CD4-positive, alpha-beta T cell treated with Interleukin-6 for 4 hours (primary cell): ENCODE results near the gene ARHGAP6.

ENCODE experiments used
- DNase-seq: peaks from one replicate; pipeline ENCODE4 v3.0.0-alpha.2; 2020; ENCODE audit warnings: mixed read lengths

Gene ARHGAP6, protein sequence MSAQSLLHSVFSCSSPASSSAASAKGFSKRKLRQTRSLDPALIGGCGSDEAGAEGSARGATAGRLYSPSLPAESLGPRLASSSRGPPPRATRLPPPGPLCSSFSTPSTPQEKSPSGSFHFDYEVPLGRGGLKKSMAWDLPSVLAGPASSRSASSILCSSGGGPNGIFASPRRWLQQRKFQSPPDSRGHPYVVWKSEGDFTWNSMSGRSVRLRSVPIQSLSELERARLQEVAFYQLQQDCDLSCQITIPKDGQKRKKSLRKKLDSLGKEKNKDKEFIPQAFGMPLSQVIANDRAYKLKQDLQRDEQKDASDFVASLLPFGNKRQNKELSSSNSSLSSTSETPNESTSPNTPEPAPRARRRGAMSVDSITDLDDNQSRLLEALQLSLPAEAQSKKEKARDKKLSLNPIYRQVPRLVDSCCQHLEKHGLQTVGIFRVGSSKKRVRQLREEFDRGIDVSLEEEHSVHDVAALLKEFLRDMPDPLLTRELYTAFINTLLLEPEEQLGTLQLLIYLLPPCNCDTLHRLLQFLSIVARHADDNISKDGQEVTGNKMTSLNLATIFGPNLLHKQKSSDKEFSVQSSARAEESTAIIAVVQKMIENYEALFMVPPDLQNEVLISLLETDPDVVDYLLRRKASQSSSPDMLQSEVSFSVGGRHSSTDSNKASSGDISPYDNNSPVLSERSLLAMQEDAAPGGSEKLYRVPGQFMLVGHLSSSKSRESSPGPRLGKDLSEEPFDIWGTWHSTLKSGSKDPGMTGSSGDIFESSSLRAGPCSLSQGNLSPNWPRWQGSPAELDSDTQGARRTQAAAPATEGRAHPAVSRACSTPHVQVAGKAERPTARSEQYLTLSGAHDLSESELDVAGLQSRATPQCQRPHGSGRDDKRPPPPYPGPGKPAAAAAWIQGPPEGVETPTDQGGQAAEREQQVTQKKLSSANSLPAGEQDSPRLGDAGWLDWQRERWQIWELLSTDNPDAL (N-terminal part only)

DNA sequence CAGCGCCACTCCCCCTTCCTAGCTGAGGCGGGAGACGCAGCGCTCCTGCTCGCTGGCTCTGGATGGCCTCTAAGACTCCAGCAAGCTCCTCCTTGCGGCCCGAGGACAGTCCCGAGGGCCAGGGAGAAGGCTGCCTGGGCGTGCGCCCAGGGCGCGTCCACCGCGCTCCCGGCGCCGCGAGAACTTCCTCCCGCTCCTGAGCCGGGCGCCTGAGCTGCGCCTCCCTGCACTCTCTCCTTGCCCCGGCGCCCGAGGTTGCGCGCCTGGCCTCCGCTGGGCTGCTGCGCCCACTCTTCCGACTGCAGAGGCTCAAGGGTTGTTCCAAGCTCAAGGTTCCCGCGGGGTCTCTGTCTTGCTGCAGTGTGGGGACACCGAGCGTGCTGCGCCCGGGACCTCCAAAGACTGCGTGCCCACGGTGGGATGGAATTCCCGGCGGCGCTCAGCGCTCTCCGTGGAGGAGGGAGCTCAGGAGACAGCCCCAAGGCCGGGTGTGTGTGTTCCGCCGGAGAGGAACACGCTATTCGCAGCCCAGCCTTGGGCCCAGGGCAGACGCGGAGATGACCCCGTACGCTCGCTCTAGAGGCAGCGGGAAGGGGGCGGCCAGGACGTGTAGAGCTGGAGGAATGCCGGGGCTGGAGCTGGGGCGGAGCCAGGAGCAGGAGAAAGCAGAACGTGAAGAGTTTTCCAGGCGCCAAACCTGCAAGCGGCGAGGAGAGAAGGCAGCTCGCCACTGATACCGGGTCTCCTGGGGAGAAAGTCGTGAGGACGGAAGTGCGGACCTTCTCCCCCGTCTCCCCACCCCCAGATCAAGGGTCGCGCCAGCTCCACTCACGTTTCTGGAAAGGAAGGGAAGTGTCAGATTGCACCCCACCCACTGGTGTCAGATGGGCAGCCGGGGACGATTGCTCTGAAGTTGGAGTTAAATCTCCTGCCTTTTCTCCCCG, at the start of gene ARHGAP6:
TSS of gene ARHGAP6 (minus strand) at position 753 of the 944 bp plus-strand sequence. CDS start 1,092 bp downstream, outside the sequence.
- DNase-seq, result no peak

DNA sequence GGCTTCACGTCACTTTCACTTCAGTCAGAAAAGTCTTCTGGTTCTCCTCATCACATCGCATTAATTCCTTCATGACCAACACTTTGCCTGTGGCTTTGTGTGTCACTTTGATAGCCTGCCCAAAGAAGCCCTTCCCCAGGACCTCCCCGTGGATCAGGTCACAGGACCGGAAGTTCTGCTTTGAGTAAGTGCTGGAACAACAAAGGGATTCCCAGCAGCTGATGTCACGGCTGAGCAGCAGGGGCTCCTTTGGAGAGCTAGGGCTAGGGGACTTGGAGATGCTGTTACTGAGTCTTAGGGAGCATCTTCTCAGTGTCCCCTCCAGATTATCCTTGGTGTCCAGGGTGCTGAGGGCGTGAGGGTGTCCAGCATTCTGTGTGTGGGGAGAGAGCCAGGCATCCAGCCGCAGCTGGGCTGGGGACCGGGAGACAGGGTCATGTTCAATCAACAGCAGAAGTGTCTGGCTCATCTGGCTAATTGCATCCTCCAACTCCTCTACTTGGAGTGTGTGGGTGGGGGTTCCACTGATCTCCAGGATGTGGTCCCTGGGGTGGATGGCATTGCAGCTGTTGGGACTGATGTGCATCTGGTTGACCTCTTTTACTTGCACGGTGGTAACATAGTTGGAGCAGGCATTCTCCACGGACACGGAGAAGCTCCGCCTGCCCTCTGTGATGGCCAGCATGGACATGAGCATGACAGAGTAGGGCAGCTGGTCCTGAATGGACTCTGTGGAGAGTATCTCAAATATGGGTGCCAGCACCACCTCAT, 39.2 kb upstream of the ARHGAP6 start:
- DNase-seq, result no peak

DNA sequence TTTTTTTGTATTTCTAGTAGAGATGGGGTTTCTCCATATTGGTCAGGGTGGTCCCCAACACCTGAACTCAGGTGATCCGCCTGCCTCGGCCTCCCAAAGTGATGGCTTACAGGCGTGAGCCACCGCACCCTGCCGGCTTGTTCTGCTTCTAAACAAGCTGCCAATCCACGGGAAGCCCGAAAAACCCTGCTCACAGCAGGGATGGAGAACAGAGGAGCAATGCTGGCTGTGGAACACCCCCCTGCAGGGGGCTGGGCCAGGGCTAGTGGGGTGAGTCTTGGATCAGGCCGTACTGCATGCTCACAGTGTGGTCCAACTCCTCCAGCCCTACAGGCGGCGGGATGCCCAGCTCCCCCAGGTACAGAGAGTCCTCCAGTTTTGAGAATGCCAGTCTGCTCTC, 38.1 kb upstream of the ARHGAP6 start:
- no peak for DNase-seq

DNA sequence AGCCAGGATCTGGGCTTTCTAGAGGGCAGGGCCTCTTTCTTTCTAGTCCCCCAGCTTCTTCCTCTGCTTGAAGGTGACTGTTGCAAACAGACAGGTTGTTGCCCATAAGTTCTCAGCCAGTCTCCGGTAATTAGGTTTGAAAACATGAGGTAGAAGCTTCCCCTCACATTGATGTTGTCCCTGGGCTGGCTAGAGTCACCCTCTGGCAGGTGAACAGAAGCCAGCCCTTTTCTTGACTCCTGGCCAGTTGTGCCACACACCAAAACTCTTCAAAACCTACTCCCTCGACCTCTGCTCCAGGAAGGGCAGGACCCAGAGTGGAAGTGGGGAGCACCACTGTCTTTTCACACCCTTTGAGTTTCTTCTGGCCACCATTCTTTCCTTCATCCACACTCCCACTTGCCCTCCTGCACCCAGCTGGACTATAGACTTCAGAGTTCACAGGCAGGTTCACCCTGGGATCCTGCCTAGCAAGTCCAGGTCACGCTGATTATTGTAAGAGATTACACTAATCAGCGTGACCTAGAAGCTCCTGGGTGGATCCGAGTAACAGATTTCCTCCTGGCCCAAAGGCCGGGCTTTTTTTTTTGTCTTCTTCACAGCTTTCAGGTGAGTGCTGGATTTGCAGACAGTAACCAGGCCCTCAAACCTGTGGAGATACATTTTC, 37.4 kb upstream of the ARHGAP6 start:
- no peak for DNase-seq

DNA sequence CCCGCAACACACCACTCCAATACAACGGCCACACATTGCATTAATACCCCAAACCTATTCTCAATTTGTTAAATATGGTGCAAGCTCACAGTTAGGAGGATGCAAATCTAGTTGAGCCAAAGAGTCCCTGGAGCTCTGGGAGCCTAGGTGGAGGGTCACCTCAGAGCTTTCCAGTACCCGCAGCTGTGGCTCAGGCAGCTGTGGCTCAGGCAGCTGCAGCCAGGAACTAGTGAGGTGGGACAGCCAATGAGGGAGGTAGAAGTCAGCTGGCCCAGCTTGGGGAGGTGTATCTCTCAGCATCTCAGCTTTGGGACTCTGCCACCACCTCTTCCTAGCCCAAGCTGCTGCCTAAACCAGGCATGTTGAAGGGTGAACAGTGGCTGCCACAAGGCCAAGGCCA, 36.7 kb upstream of the ARHGAP6 start:
- DNase-seq, result no peak

DNA sequence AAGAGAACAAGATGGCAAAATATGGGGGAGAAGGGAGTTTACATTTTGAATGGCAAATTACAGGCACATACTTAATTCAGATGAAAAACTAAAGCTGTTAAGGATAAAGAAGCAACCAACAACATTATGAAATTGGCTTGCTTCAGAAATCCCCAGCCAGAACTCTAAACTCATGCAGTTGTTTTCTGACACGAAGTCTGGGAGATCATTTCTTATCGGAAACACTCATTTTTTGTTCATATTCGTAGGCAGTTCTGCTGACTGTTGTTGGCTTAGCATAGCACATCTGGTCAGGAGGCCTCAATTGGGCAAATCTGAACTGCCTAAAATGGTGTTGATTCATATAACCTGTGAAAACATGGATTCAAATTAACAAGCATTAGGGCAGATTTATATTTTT, 33.0 kb upstream of the ARHGAP6 start:
- no peak for DNase-seq

DNA sequence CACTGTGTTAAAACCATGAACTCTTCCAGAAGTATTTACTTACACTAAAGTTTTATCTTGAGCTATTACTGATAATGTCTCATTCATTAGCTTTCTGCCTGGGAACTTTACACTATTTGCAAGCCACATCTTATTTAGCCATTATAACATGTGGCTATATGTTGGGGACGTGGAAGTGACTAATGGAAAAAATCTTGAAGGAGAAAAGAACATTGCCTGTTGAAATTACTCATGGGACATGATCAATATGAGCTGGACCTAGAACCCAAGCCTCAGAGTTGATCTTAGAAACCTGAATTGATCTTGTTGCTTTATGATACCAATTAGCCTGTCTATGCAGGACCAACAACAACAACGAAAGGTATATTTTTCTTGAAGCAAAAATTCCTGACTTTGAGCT, 22.5 kb upstream of the ARHGAP6 start:
- no peak for DNase-seq

DNA sequence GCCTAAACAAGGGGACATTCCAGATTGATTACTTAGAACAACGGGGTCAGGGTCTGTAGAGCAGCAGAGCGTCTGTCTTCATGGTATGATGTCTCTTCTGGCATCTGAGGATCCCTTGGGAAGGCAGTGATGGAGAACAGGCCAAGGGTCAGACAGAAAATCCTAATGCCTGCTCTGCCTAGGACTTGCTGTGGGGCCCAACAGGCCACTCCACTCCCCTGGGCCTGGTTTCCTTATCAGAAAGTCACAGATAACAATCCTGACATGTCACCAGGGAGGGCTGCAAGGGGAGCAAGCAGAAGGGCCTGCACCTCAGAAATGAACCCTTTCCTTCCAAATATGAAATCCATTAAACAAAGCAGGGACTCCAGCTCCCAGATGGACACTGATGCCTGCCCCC, 21.4 kb upstream of the ARHGAP6 start:
- DNase-seq, result no peak

DNA sequence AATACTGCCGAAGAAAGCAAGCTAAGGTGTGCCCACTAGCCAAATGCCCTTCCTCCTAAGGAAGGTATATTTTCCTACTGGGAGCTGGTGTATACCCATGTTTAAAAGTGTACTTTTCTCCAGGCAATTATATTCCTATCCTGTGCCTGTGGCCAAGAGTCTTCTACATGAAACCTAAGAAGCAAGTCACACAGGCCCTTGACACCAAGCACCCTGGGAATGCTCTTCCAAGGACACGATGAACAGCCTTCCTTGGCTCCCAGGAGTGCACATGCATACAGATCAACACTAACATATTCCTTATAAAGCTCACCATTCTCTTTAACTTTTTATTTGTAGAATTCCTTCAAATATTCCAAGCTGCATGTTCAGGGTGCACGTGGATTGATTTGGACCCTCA, 17.3 kb upstream of the ARHGAP6 start:
- no peak for DNase-seq

DNA sequence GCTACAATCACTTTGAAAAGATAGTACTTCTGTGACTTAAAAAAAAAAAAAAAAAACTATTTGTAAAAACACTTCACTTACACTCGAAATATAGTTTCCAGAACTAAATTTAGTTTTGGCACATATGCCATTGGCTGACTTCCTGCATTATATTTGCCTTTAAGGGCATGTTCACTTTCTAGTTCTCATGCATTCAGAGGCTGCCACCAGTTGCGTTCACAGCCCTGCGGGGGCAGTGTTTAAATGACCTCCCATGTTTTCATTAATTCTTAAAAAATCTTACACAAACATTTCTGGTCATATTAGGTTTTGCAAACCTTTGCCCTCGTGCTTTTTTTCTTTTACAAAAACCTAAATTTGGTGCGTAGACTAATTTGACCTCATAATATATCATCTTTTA, 12.4 kb upstream of the ARHGAP6 start:
- no peak for DNase-seq

DNA sequence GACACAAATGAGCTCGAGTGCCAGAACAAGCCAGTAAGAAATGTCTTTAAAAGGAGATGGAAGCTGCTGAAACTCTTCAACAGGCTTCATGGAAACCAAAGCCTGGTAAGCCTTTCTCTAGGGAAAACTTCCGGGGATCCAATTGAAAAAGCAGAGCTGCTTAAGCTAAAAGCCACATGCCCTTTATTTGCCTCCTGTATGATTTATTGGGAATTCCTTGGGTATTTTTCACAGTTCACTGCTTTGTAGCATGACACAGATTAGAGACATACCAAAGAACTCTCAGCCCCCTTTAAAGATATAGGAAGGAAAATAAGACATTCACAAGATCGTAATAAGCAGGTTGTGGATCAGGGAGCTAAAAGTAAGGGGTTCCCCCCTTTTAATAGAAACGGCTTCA, 6.5 kb upstream of the ARHGAP6 start:
- DNase-seq, result no peak

DNA sequence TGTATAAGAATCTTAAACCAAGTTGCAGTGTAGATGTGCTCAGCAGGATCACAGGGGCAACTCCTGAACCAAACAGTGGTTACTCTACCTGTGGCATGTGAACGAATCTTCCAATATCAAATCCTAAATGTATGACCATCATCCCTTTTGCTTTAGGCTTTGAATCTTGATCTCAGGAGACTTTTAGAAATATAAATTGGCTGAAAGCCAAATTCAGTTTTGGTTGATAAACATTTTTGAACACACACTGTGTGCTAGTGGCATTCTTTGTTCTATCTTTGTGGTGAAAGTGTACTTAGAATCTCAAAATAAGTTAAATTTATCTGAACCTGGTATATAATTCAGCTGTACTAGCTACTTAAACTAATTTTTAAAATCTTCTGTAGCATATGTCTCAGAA, 4.6 kb upstream of the ARHGAP6 start:
- DNase-seq, result no peak

DNA sequence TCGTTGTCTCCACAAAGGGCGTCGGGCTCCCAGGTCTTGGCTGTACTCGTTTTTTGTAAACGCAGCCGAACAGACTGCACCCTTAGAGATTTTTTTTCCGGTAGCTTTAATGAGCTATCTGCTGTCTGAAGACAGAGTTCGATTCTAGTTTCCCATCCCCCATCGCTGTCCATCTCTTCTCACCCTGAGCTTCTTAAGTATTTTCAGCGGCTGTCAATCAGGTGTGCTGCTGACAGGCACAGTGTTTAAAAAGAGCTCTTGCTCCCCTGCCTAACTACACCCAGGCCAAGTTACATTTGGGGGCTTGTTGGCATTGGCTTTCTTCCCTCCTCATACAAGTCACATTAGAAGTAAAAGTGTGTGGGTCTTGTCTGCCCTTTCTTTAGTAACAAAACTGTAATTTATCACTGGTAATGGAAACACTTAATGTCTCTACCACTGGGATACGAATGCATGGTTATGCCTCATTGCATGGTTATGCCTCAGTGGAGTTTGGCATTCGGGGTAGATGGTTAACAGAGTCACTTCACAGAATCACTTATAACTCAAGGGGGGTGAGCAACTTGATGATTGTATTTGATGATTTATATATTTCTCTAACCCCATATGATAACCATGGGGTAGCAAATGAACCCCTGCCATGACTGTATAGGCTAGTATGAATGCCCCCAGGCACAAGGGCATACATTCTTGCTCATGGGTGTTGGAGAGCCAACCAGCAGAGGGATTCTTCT, 1.4 kb upstream of the ARHGAP6 start:
- DNase-seq, result no peak

DNA sequence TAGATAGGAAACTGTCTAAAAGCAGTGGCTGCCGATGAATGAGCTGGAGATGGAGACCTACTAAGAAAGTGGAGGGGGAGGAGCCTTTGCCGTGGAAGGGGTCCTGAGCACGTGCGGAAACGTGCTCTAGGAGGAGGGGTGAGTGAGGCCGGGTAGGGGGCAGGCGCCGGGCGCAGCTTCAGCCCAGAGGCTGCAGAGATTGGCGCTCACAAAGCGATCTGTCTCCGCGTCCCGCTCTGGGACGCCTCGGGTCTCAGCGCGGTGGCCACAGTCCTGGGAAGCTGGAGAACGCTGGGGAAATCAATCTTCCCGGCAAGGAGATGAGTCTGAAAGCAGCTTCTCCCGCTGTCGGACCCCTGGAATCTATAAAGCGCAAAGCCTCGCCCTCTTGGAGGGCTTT, 444 bp upstream of the ARHGAP6 start:
- DNase-seq, result no peak

DNA sequence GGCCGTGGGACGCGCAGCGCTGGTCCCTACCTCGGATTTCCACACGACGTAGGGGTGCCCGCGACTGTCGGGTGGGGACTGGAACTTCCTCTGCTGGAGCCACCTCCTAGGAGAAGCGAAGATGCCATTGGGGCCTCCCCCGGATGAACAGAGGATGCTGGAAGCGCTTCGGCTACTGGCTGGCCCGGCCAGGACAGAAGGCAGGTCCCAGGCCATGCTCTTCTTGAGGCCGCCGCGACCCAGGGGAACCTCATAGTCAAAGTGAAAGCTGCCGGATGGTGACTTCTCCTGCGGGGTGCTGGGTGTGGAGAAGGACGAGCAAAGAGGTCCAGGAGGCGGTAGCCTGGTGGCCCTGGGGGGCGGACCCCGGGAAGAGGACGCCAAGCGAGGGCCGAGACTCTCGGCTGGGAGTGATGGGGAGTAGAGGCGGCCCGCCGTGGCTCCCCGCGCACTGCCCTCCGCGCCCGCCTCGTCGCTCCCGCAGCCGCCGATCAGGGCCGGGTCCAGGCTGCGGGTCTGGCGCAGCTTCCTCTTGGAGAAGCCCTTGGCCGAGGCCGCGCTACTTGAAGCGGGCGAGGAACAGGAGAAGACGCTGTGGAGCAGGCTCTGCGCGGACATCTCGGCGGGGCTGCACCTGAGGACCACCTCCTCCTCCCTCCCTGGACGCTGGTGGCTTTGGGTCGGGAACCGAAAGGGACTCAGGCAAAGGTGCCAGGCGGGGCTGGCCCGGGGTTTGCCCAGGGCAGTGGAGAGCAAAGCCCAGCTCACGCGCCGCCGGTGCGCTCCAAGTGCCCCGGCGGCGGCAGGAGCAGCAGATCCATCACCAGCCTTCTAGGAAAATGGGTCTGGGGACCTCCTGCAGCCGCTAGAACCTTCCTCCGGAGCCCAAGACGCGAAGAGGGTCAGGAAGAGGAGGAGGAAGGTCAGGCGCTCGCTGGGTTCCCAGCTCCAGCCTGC, 1.2 kb downstream of the ARHGAP6 start:
- no peak for DNase-seq

DNA sequence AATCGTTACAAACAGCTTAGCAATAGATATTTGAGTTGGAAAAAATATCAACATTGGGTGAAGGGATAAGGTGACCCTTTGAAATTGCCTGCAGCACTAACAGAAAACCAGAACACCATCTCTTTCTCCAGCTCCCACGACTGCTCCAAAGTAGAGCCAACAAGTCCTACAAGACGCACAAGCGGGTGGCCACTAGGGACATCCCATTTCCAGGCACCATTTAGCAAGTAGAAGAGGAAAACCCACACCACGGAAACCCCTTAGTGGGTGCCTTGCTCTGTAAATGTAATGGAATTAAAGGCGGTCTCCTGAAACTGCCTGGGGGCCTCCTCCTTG, 1.9 kb downstream of the ARHGAP6 start:
- DNase-seq, result no peak

DNA sequence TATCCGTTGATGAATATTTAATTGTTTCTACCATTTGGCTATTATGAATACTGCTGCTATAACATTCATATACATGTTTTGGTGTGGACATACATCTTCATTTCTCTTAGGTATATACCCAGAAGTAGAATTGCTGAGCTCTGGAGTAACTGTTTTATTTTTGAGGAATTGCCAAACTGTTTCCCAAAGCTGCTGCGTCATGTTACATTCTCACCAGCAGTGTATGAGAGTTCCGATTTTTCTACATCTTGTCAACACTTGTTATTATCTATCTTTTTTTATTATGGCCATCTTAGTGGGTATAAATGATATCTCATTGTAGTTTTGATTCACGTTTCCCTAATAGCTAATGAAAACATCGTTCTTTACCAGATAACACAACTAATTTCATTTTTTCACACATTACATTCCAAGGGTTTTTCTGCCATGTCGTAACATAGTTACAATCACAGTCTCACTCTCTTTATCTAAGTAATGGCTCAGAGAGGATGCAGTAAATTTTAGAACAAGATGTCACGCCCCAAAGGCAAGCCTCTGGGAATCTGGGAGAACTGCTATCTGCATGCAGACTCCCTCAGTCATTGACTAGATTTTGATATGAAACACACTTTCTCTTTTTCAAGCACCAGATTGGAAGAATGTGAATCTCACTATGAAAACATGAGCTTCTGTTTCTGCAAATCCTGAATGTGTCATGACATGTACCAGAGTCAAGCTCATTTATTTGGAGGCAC, 10.3 kb downstream of the ARHGAP6 start:
- no peak for DNase-seq

DNA sequence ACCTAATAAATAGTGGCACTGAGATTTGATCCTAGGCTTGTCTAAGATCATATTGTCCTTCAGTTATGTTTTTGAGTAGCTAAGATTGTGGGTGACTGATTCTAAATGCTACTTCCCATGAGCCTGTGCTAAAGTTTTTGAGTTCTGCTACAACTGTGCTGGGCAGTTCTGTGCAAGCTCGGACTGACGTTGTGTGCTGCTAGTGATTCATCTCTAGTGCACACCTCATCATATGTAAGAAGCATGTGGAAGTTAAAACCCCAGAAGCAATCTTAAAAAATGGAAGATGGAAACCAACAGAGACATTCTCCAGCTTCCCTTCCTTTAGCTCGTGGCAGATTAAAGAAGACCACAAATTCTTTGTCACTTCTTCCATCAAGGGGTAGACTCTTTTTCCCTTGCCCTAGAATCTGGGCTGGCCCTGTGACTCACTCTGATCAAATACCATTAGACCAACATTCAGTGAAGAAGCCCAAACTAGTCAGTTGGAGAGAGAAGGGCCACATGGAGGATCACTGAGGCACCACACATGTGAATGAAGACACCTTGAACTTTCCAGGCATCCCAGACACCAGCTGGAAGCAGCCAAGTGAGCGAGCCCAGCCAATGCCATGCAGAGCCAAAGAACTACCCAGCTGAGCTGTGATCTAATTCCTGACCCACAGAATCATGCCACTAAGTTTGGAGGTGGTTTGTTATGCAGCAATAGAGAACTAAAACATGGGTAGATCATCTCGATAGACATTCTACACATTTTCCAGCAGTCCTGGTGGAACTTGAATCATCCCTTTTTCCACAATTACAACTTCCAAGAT, 16.8 kb downstream of the ARHGAP6 start:
- no peak for DNase-seq
